GM18499 (cell line): Measurements from ENCODE around the gene CLPSL1.
"Not testable (repeated sequence)": the region's sequence is repeated elsewhere in the genome, so short reads cannot be mapped to it uniquely, and the experiment has no call there.

Experiments used
- ATAC-seq: cut with Tn5 transposase; IDR thresholded peaks from one replicate; pipeline ENCODE4 v1.9.1; 2021; ENCODE audit warnings: moderate number of reproducible peaks; ENCODE audit not compliant: insufficient read depth, unreplicated experiment

Gene CLPSL1

GRCh38 chr6:35780719-35781118 lies at the start of gene CLPSL1:
Gene CLPSL1, plus strand, starts transcription at chr6:35781019. Its CDS starts 92 bp downstream, at chr6:35781111.
- no peak for ATAC-seq

- ATAC-seq = peak; percentile 31
Observed at GRCh38 chr6:35731414-35731735, 49.4 kb upstream of the CLPSL1 start.

- peak; percentile 21 for ATAC-seq
Observed at GRCh38 chr6:35731736-35732532, 48.9 kb upstream of the CLPSL1 start.

GRCh38 chr6:35733633-35734032 lies 47.2 kb upstream of the CLPSL1 start:
- ATAC-seq = no peak

GRCh38 chr6:35734319-35734718 lies 46.5 kb upstream of the CLPSL1 start:
- ATAC-seq = not testable (repeated sequence)

GRCh38 chr6:35735452-35735851 lies 45.4 kb upstream of the CLPSL1 start:
- ATAC-seq = no peak

GRCh38 chr6:35736253-35736894 lies 44.4 kb upstream of the CLPSL1 start:
- ATAC-seq = no peak

GRCh38 chr6:35736982-35737412 lies 43.8 kb upstream of the CLPSL1 start, which contains the start of gene ARMC12:
Gene ARMC12, plus strand, starts transcription at chr6:35737032. Its CDS starts 77 bp downstream, at chr6:35737109.
- ATAC-seq = no peak

- no peak for ATAC-seq
Observed at GRCh38 chr6:35737413-35738211, 43.2 kb upstream of the CLPSL1 start.

GRCh38 chr6:35739645-35740524 lies 40.9 kb upstream of the CLPSL1 start:
- no peak for ATAC-seq

- ATAC-seq = no peak
Observed at GRCh38 chr6:35742842-35743241, 38.0 kb upstream of the CLPSL1 start.

- no peak for ATAC-seq
Observed at GRCh38 chr6:35745509-35745908, 35.3 kb upstream of the CLPSL1 start.

- ATAC-seq = no peak
Observed at GRCh38 chr6:35746516-35746915, 34.3 kb upstream of the CLPSL1 start.

GRCh38 chr6:35747877-35748276 lies 32.9 kb upstream of the CLPSL1 start:
- ATAC-seq = no peak

GRCh38 chr6:35750557-35750956 lies 30.3 kb upstream of the CLPSL1 start:
- no peak for ATAC-seq

GRCh38 chr6:35751594-35751993 lies 29.2 kb upstream of the CLPSL1 start:
- no peak for ATAC-seq

GRCh38 chr6:35752330-35752729 lies 28.5 kb upstream of the CLPSL1 start:
- ATAC-seq = no peak

- ATAC-seq = no peak
Observed at GRCh38 chr6:35754452-35755277, 26.2 kb upstream of the CLPSL1 start.

- no peak for ATAC-seq
Observed at GRCh38 chr6:35755278-35755924, 25.4 kb upstream of the CLPSL1 start.
